GM12878 (cell line): ENCODE results near the gene TRIM25.

ENCODE experiments used
- CTCF ChIP-seq, 3 experiments: IDR thresholded peaks in 2 of 3; conservative IDR thresholded peaks in 1 of 3; 2 replicates each; pipeline ENCODE4 v1.5.1; 2011; ENCODE audit warnings: low read depth in 3 of 3, low read length in 3 of 3, mild to moderate bottlenecking in 3 of 3, control low read depth in 2 of 3, moderate library complexity in 2 of 3, inconsistent platforms in 1 of 3, mixed read lengths in 1 of 3; ENCODE audit not compliant: control insufficient read depth in 2 of 3, insufficient read depth in 1 of 3; ENCODE audit errors: extremely low read depth in 1 of 3
- MAX ChIP-seq: IDR thresholded peaks from 2 replicates; pipeline ENCODE4 v1.6.1; 2012; ENCODE audit warnings: low read depth, low read length, improper control_type of control experiment

- TF ChIP-seq CTCF (IDR thresholded peaks at IDR 0.05 in 2 of 3, conservative IDR thresholded peaks at IDR 0.05 in 1 of 3; ENCODE audit: control insufficient read depth in 2 of 3, extremely low read depth in 1 of 3, insufficient read depth in 1 of 3, low read depth in 3 of 3, low read length in 3 of 3) (no peak), MAX (no peak)
These were observed 33.3 kb downstream of the TRIM25 start for GRCh38 chr17:56880571-56880970.
